ENCODE data around the gene EIF5B. TPM values are rescaled to one million over a fixed set of nuclear protein-coding genes. Genes with fewer than 3 reads are reported as not detected.

EIF5B gene
- total and polyA plus RNA-seq, 2 of the 8 experiments (the other 6 are each of a cell fraction or from before 2014, with no cell fraction given), result 10.7 to 64.5 TPM

GRCh38 chr2:99380376-99381010 is 43.3 kb downstream of the EIF5B start (continued):
- TF ChIP-seq MAX (IDR thresholded peaks at IDR 0.05) (no peak), YY1 (IDR thresholded peaks at IDR 0.05; ENCODE audit: low read depth, low read length) (no peak), ATF3 (IDR thresholded peaks at IDR 0.05; ENCODE audit: insufficient read depth, low read depth, low read length) (no peak), EGR1 (IDR thresholded peaks at IDR 0.05; ENCODE audit: borderline replicate concordance, low read depth, low read length) (no peak), RAD21 (IDR thresholded peaks at IDR 0.05 in 1 of 2, conservative IDR thresholded peaks at IDR 0.05 in 1 of 2; ENCODE audit: low read depth in 2 of 2, low read length in 2 of 2) (no peak), CREB1 (IDR thresholded peaks at IDR 0.05) (no peak), TBP (IDR thresholded peaks at IDR 0.05; ENCODE audit: low read depth, low read length) (no peak), CBX8 (IDR thresholded peaks at IDR 0.05; ENCODE audit: borderline replicate concordance, low read depth, low read length) (no peak), SIRT6 (IDR thresholded peaks at IDR 0.05; ENCODE audit: low read length) (no peak), EZH2 (IDR thresholded peaks at IDR 0.05; ENCODE audit: low read depth, low read length, severe bottlenecking) (no peak), SIN3A (conservative IDR thresholded peaks at IDR 0.05 in 1 of 2, IDR thresholded peaks at IDR 0.05 in 1 of 2; ENCODE audit: low read depth in 1 of 2, low read length in 2 of 2) (no peak)

Measured in H1 (cell line).